ENCODE data around the gene TMEM38A. TPM values are rescaled to one million over a fixed set of nuclear protein-coding genes. Genes with fewer than 3 reads are reported as not detected.

Gene TMEM38A
- polyA plus RNA-seq, 1 donor from 2014 or later: 8.6 TPM

- Histone ChIP-seq H3K4me3 (ENCODE audit: low read length) (peak within 1 kb of the TSS; percentile 93), H3K9me3 (ENCODE audit: low read length) (no peaks in the 10 kb centered on the region), H3K4me2 (ENCODE audit: low read length) (peak within 1 kb of the TSS; percentile 98), H3K9me2 (ENCODE audit: insufficient read depth, low read length) (no peaks in the 10 kb centered on the region), H3K27me3 (ENCODE audit: insufficient read depth, low read depth, low read length) (peaks cover 12% of the 10 kb centered on the region), H4K20me1 (ENCODE audit: insufficient read depth) (no peaks in the 10 kb centered on the region), H3K36me3 (ENCODE audit: insufficient read depth, low read length) (no peaks in the 10 kb centered on the region), H2AFZ (ENCODE audit: low read depth, low read length) (peak within 1 kb of the TSS; percentile 95), H3K27ac (ENCODE audit: low read length) (peak within 1 kb of the TSS; percentile 97), H3F3A (ENCODE audit: insufficient read depth, low read length, poor library complexity, severe bottlenecking) (no peaks in the 10 kb centered on the region), H3K79me2 (replicated peaks; ENCODE audit: insufficient read depth, low read length) (peaks cover 19% of the 10 kb centered on the region), H3K9ac (ENCODE audit: low read length) (peak within 1 kb of the TSS; percentile 93)
- TF ChIP-seq SMC3 (conservative IDR thresholded peaks at IDR 0.05; ENCODE audit: poor library complexity): peak; percentile 34
- peak; percentile 96 for TF ChIP-seq POLR2AphosphoS5 (IDR thresholded peaks at IDR 0.05)
- TF ChIP-seq RAD21 (conservative IDR thresholded peaks at IDR 0.05): no peak
- peak; percentile 66 for TF ChIP-seq MXI1 (conservative IDR thresholded peaks at IDR 0.05; ENCODE audit: poor library complexity, severe bottlenecking)
- no peak for TF ChIP-seq EZH2 (IDR thresholded peaks at IDR 0.05; ENCODE audit: borderline replicate concordance, insufficient read depth, low read length, poor library complexity, severe bottlenecking)
- peak; percentile 82 for TF ChIP-seq REST (IDR thresholded peaks at IDR 0.05; ENCODE audit: borderline replicate concordance)
- TF ChIP-seq TAF1 (IDR thresholded peaks at IDR 0.05; ENCODE audit: low read depth): peak; percentile 67
- TF ChIP-seq EP300 (conservative IDR thresholded peaks at IDR 0.05; ENCODE audit: poor library complexity, severe bottlenecking): peak; percentile 69
- TF ChIP-seq, protein P1, sequence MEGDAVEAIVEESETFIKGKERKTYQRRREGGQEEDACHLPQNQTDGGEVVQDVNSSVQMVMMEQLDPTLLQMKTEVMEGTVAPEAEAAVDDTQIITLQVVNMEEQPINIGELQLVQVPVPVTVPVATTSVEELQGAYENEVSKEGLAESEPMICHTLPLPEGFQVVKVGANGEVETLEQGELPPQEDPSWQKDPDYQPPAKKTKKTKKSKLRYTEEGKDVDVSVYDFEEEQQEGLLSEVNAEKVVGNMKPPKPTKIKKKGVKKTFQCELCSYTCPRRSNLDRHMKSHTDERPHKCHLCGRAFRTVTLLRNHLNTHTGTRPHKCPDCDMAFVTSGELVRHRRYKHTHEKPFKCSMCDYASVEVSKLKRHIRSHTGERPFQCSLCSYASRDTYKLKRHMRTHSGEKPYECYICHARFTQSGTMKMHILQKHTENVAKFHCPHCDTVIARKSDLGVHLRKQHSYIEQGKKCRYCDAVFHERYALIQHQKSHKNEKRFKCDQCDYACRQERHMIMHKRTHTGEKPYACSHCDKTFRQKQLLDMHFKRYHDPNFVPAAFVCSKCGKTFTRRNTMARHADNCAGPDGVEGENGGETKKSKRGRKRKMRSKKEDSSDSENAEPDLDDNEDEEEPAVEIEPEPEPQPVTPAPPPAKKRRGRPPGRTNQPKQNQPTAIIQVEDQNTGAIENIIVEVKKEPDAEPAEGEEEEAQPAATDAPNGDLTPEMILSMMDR (IDR thresholded peaks at IDR 0.05; ENCODE audit: poor library complexity, severe bottlenecking): peak; percentile 74
Observed at GRCh38 chr19:16659832-16660708, 869 bp upstream of the TMEM38A start, which contains the start of gene SMIM7. TSS of gene SMIM7 (minus strand) at chr19:16660144. CDS start at chr19:16660110, 34 bp downstream.

DNA sequence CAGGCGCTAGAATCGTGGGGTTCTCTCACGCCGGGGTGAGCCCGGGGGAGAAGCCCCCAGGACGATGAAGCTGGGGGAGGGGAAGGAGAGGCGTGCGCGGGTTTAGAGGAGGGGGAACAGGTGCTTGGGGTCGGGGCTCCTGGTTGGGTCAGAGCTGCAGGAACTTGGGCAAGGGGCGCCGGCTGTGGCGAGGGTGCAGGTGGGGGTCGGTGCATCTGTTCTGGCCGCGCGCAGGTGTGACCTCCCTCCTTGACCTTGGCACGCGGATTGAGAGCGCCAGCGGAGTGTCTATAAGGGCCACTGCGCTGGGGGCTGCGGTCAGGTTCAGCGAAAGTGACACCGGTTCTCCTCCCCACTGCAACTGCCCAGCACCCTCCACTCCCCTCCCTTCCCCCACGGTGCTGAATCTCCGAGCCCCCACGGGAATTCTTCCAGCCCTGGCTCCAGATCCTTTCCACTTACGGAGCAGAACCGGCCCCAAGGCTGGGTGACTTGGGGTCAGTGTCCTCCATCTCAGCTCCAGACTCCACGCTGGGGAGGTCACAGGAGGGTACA is 618 bp downstream of the TMEM38A start:
- peak overlapping the region; percentile 61 for H3K9ac ChIP-seq (ENCODE audit: low read length)
- no peak for TF ChIP-seq RAD21 (conservative IDR thresholded peaks at IDR 0.05)
- no peak for TF ChIP-seq EZH2 (IDR thresholded peaks at IDR 0.05; ENCODE audit: borderline replicate concordance, insufficient read depth, low read length, poor library complexity, severe bottlenecking)
- no peak for TF ChIP-seq REST (IDR thresholded peaks at IDR 0.05; ENCODE audit: borderline replicate concordance)
- peak overlapping the region; percentile 93 for H3K4me3 ChIP-seq (ENCODE audit: low read length)
- peaks cover 19% of the 10 kb centered on the region for H3K79me2 ChIP-seq (replicated peaks; ENCODE audit: insufficient read depth, low read length)
- no peaks in the 10 kb centered on the region for H4K20me1 ChIP-seq (ENCODE audit: insufficient read depth)
- no peaks in the 10 kb centered on the region for H3K36me3 ChIP-seq (ENCODE audit: insufficient read depth, low read length)
- H3K4me2 ChIP-seq (ENCODE audit: low read length): peak overlapping the region; percentile 68
- no peaks in the 10 kb centered on the region for H3K9me2 ChIP-seq (ENCODE audit: insufficient read depth, low read length)
- no peak overlapping the region for H3K27ac ChIP-seq (ENCODE audit: low read length)
- H3K9me3 ChIP-seq (ENCODE audit: low read length): no peaks in the 10 kb centered on the region
- no peaks in the 10 kb centered on the region for H3F3A ChIP-seq (ENCODE audit: insufficient read depth, low read length, poor library complexity, severe bottlenecking)
- H2AFZ ChIP-seq (ENCODE audit: low read depth, low read length): peak overlapping the region; percentile 8
- H3K27me3 ChIP-seq (ENCODE audit: insufficient read depth, low read depth, low read length): peaks cover 12% of the 10 kb centered on the region

Data from neural cell (in vitro differentiated cells).